Measurements from ENCODE around the gene STXBP6. TPM values are rescaled to one million over a fixed set of nuclear protein-coding genes. Genes with fewer than 3 reads are reported as not detected.
A peak's percentile ranks its signal among the peaks of the same experiment; 100 is the strongest.

STXBP6 gene
- total RNA-seq, 1 donor from 2014 or later = 1.7 TPM

DNA sequence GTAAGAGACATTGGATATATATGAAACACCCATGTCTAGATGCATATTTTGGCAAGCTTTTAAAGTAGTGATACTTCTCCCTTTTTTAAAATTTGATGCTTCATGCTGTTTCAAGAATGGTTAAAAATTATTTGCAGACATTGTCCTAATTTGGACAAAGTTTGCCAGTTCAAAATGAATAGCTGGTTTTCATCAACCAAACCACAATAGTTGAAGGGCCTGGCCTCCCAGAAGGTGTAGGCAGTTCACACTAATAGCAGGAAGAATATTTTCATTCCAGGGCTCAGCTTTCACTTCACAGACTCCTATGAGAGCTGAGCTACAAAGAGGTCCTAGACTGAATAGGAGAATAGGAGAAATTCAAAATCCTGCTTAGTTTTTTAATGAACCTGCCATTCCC is 78.7 kb downstream of the STXBP6 start:
- Mint-ChIP-seq H3K4me1 (ENCODE audit: low read depth) (peaks cover 50% of the 10 kb centered on the region), H3K36me3 (ENCODE audit: low read depth) (no peaks in the 10 kb centered on the region), H3K9me3 (ENCODE audit: low read depth) (no peaks in the 10 kb centered on the region), H3K27me3 (ENCODE audit: low read depth) (no peaks in the 10 kb centered on the region), H3K27ac (ENCODE audit: unreplicated experiment) (peak overlapping the region; percentile 4), H3K4me3 (ENCODE audit: unreplicated experiment) (no peak overlapping the region)
- DNase-seq (ENCODE audit: low spot score) = no peak
- TF ChIP-seq, protein P1, sequence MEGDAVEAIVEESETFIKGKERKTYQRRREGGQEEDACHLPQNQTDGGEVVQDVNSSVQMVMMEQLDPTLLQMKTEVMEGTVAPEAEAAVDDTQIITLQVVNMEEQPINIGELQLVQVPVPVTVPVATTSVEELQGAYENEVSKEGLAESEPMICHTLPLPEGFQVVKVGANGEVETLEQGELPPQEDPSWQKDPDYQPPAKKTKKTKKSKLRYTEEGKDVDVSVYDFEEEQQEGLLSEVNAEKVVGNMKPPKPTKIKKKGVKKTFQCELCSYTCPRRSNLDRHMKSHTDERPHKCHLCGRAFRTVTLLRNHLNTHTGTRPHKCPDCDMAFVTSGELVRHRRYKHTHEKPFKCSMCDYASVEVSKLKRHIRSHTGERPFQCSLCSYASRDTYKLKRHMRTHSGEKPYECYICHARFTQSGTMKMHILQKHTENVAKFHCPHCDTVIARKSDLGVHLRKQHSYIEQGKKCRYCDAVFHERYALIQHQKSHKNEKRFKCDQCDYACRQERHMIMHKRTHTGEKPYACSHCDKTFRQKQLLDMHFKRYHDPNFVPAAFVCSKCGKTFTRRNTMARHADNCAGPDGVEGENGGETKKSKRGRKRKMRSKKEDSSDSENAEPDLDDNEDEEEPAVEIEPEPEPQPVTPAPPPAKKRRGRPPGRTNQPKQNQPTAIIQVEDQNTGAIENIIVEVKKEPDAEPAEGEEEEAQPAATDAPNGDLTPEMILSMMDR (IDR thresholded peaks at IDR 0.05) = no peak

DNA sequence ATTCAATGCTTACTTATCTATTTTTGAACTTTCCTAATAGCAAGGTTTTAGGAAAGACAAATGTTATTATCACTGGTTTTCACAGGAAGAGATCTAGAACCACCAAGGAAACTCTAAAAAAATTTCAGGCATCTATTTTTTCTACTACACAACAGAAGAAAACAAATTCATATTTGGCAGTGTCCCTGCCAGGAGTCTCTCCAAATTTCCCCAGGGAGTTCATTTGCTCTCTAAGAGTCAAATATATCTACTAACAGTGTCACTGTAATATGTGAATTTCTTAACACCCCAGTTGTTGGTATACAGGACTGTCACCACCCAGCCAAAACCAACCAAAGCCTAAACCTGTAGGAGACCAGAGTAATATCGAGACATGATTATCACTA is 83.4 kb downstream of the STXBP6 start:
- DNase-seq (ENCODE audit: low spot score) = no peak
- TF ChIP-seq, protein P1 (IDR thresholded peaks at IDR 0.05) = no peak
- Mint-ChIP-seq H3K4me1 (ENCODE audit: low read depth) (peaks cover 50% of the 10 kb centered on the region), H3K27me3 (ENCODE audit: low read depth) (no peaks in the 10 kb centered on the region), H3K27ac (ENCODE audit: unreplicated experiment) (peak overlapping the region; percentile 72), H3K36me3 (ENCODE audit: low read depth) (no peaks in the 10 kb centered on the region), H3K4me3 (ENCODE audit: unreplicated experiment) (no peak overlapping the region), H3K9me3 (ENCODE audit: low read depth) (no peaks in the 10 kb centered on the region)

DNA sequence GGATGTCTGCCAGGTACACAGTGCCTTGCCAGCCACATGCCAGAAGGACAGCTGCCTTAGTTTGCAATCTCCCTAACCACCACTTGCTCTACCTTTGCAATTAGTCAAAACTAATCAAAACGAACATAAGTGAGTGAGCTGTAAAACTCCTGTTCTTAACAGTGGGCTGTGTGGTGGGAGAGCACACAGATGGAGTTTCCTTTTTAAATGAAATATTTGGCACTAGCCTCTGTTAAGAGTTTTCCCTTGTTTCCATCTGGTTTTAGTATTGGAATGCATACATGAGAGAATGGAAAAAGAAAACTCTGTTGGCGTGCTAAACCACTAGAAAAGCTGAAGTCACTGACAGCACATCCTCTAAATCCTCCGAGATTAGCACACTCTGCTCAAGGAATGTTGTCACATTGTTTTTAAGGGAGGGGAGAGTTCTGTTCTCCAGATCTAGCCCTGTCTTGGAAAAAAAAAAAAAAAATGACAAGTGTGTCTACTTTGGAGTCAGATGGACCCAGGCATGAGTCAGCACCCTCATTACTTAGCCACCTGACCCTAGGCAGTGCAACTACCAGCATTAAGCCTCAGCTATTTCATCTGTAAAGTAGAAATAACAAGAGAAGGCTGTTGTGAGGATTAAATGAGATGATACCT is 83.9 kb downstream of the STXBP6 start:
- Mint-ChIP-seq H3K27me3 (ENCODE audit: low read depth) (no peaks in the 10 kb centered on the region), H3K9me3 (ENCODE audit: low read depth) (no peaks in the 10 kb centered on the region), H3K4me3 (ENCODE audit: unreplicated experiment) (no peak overlapping the region), H3K4me1 (ENCODE audit: low read depth) (peaks cover 49% of the 10 kb centered on the region), H3K27ac (ENCODE audit: unreplicated experiment) (peak overlapping the region; percentile 72), H3K36me3 (ENCODE audit: low read depth) (no peaks in the 10 kb centered on the region)
- DNase-seq (ENCODE audit: low spot score) = no peak
- TF ChIP-seq, protein P1 (IDR thresholded peaks at IDR 0.05) = no peak

DNA sequence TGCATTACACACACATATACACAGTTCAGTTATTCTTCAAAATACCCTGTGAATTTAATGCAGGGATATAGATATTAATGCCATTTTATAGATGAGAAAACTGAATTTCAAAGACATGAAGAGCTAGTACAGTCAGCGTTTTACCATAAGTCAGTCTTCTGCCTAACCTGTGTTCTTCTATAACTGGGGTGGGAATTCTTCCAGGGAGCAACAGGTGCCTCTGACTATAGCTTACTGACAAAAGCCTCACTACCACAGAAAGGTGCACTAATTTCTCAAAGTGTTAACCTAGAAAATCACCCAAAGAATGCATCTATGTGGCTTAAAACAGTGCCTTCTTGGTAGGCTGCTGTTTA is 84.4 kb downstream of the STXBP6 start:
- Mint-ChIP-seq H3K27ac (ENCODE audit: unreplicated experiment) (peak overlapping the region; percentile 72), H3K9me3 (ENCODE audit: low read depth) (no peaks in the 10 kb centered on the region), H3K36me3 (ENCODE audit: low read depth) (no peaks in the 10 kb centered on the region), H3K27me3 (ENCODE audit: low read depth) (no peaks in the 10 kb centered on the region), H3K4me3 (ENCODE audit: unreplicated experiment) (no peak overlapping the region), H3K4me1 (ENCODE audit: low read depth) (peaks cover 49% of the 10 kb centered on the region)
- DNase-seq (ENCODE audit: low spot score) = no peak
- TF ChIP-seq, protein P1 (IDR thresholded peaks at IDR 0.05) = no peak

DNA sequence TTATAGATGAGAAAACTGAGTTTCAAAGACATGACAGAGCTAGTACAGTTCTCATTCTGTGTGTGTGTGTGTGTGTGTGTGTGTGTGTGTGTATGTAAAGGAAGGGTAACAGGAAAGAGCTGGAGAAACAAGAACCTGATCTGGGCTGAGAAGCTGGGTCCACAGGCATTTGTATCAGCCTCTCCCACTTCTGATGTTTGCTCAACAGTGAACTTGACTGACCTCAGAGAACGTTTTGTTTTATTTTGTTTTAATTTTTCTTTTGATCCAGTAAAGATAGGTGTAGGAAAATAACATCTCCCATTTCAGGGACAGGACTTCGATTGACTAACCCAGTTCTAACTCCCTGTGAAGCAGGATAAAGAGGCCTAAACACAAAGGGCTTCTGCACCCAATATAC is 85.4 kb downstream of the STXBP6 start:
- Mint-ChIP-seq H3K27me3 (ENCODE audit: low read depth) (no peaks in the 10 kb centered on the region), H3K4me1 (ENCODE audit: low read depth) (peaks cover 52% of the 10 kb centered on the region), H3K9me3 (ENCODE audit: low read depth) (no peaks in the 10 kb centered on the region), H3K27ac (ENCODE audit: unreplicated experiment) (no peak overlapping the region), H3K4me3 (ENCODE audit: unreplicated experiment) (no peak overlapping the region), H3K36me3 (ENCODE audit: low read depth) (no peaks in the 10 kb centered on the region)
- TF ChIP-seq, protein P1 (IDR thresholded peaks at IDR 0.05) = no peak
- DNase-seq (ENCODE audit: low spot score) = no peak
